Lung (tissue), 12 donors: ENCODE results near the gene ING4. TPM values are rescaled to one million over a fixed set of nuclear protein-coding genes. Genes with fewer than 3 reads are reported as not detected.

Source experiments
- ATAC-seq: fragments of 200-7000 bp; cut with Tn5 transposase; one replicate; pipeline ENCODE4 v1.9.1; 2020; ENCODE audit warnings: moderate number of reproducible peaks; ENCODE audit not compliant: insufficient read depth, low FRiP score
- DNase-seq, 3 donors: peaks; one replicate each; pipeline ENCODE4 v3.0.0-alpha.2; 2013 to 2017
- H3K27ac ChIP-seq, 2 donors: one replicate each; pipeline ENCODE4 v1.5.1; 2013; ENCODE audit warnings: mild to moderate bottlenecking in 2 of 2, moderate library complexity in 2 of 2, control low read depth in 1 of 2, inconsistent platforms in 1 of 2, low read depth in 1 of 2, low read length in 1 of 2
- H3K27me3 ChIP-seq, 3 donors: one replicate each; pipeline ENCODE4 v1.5.1; 2013; ENCODE audit warnings: low read length in 2 of 3; ENCODE audit not compliant: control insufficient read depth in 3 of 3, insufficient read depth in 3 of 3
- H3K36me3 ChIP-seq, 4 donors: one replicate each; pipeline ENCODE4 v1.5.1; 2013; ENCODE audit warnings: low read length in 4 of 4, mild to moderate bottlenecking in 1 of 4, moderate library complexity in 1 of 4; ENCODE audit not compliant: control insufficient read depth in 4 of 4, insufficient read depth in 4 of 4
- H3K4me1 ChIP-seq, 5 donors: one replicate each; pipeline ENCODE4 v1.5.1; 2013; ENCODE audit warnings: low read length in 5 of 5, mild to moderate bottlenecking in 2 of 5, moderate library complexity in 1 of 5; ENCODE audit not compliant: control insufficient read depth in 5 of 5, insufficient read depth in 5 of 5
- H3K4me3 ChIP-seq: one replicate; pipeline ENCODE4 v1.5.1; 2013; ENCODE audit warnings: mild to moderate bottlenecking, control low read depth, moderate library complexity
- H3K9ac ChIP-seq, 2 donors: one replicate each; pipeline ENCODE4 v1.5.1; 2013; ENCODE audit warnings: low read length in 2 of 2, control low read depth in 1 of 2; ENCODE audit not compliant: insufficient read depth in 1 of 2
- H3K9me3 ChIP-seq, 4 donors: one replicate each; pipeline ENCODE4 v1.5.1; 2013; ENCODE audit warnings: low read length in 3 of 4, mild to moderate bottlenecking in 1 of 4, moderate library complexity in 1 of 4; ENCODE audit not compliant: control insufficient read depth in 4 of 4, insufficient read depth in 3 of 4
- CTCF ChIP-seq: IDR thresholded peaks from 2 replicates; pipeline ENCODE4 v1.5.1; 2012; ENCODE audit warnings: mild to moderate bottlenecking; ENCODE audit errors: control extremely low read depth, extremely low read depth
- WGBS, 2 donors: extraction: QIAGEN DNeasy Blood & Tissue Kit; methylation state at CpG; one replicate each; pipeline ENCODE4 v1.1.7; 2013; 5-methylcytosine and 5-hydroxymethylcytosine counted together
- polyA plus RNA-seq, 2 donors: library from polyadenylated mRNA; stranded (reverse); fragments of 200-250 nt; gene quantifications; one replicate each; pipeline ENCODE4 v1.2.1, GENCODE V29; 2013
- total RNA-seq, 2 donors: library from RNA; depleted of rRNA in 1 of 2; stranded (reverse); fragments of >200 nt in 1 of 2; gene quantifications; one replicate each; pipeline ENCODE4 v1.2.1, GENCODE V29; 2014 to 2021
- donor health status: control.
- donor health status: control.
- donor health status: Bipolar disorder and iron deficiency.
- donor health status: healthy.
- donor health status: DM: yes; HTN: yes; CAD: no.

Gene ING4
- total and polyA plus RNA-seq, 4 donors: 20.3 to 74.3 (median 27.0) TPM

GRCh38 chr12:6684609-6685008 lies 21.7 kb upstream of the ING4 start:
- H3K36me3 ChIP-seq: peaks cover 0 to 16% (median 11%) of the 10 kb centered on the region in 4 donors
- H3K27ac ChIP-seq: no peak overlapping the region
- H3K9me3 ChIP-seq: no peaks in the 10 kb centered on the region
- peak in 2 of 3 donors; percentile 34 to 36 for DNase-seq
- H3K27me3 ChIP-seq: no peaks in the 10 kb centered on the region
- WGBS, 2 donors: 67 to 69% methylated on average over 6 of the region's 6 CpGs
- no peak for ATAC-seq
- TF ChIP-seq CTCF: no peak
- peaks cover 3 to 16% (median 8%) of the 10 kb centered on the region in 5 donors for H3K4me1 ChIP-seq
- no peak overlapping the region for H3K4me3 ChIP-seq
- H3K9ac ChIP-seq: no peak overlapping the region

GRCh38 chr12:6676962-6677361 lies 14.0 kb upstream of the ING4 start:
- Histone ChIP-seq H3K4me1 (peaks cover 0 to 2% (median 0%) of the 10 kb centered on the region in 5 donors), H3K27me3 (no peaks in the 10 kb centered on the region), H3K9me3 (no peaks in the 10 kb centered on the region), H3K27ac (no peak overlapping the region), H3K9ac (no peak overlapping the region), H3K36me3 (peaks cover 39 to 60% (median 41%) of the 10 kb centered on the region in 4 donors), H3K4me3 (no peak overlapping the region)
- 96 to 97% methylated on average over 5 of the region's 5 CpGs for WGBS, 2 donors
- no peak for DNase-seq
- ATAC-seq: no peak
- no peak for TF ChIP-seq CTCF

- Histone ChIP-seq H3K9ac (no peak overlapping the region), H3K9me3 (no peaks in the 10 kb centered on the region), H3K4me1 (no peaks in the 10 kb centered on the region), H3K36me3 (peaks cover 42 to 69% (median 59%) of the 10 kb centered on the region in 4 donors), H3K27me3 (no peaks in the 10 kb centered on the region), H3K27ac (no peak overlapping the region), H3K4me3 (no peak overlapping the region)
- ATAC-seq (no peak), DNase-seq (no peak)
- TF ChIP-seq CTCF: no peak
- 92 to 97% methylated on average over 16 to 18 of the region's 18 CpGs for WGBS, 2 donors
Measured at GRCh38 chr12:6672143-6672542, 9.2 kb upstream of the ING4 start.
